ENCODE data around the gene RMC1. TPM values are rescaled to one million over a fixed set of nuclear protein-coding genes. Genes with fewer than 3 reads are reported as not detected.

The RMC1 gene
- total RNA-seq, 1 donor from 2014 or later: 28.3 TPM

- DNase-seq (ENCODE audit: low read depth) (no peak), FAIRE-seq (no peak)
- H3K27ac Mint-ChIP-seq (ENCODE audit: unreplicated experiment): peak overlapping the region; percentile 35
- no peak overlapping the region for H3K4me3 Mint-ChIP-seq (ENCODE audit: unreplicated experiment)
- no peaks in the 10 kb centered on the region for H3K9me3 ChIP-seq (ENCODE audit: insufficient read depth, low read depth, low read length)
- H3K27me3 Mint-ChIP-seq (ENCODE audit: low read depth, unreplicated experiment): no peaks in the 10 kb centered on the region
- peaks cover 75% of the 10 kb centered on the region for H3K36me3 ChIP-seq (ENCODE audit: insufficient read depth, low read length)
- H3K36me3 Mint-ChIP-seq (ENCODE audit: low read depth, unreplicated experiment): peaks cover 31% of the 10 kb centered on the region
- no peak overlapping the region for H2AFZ ChIP-seq (ENCODE audit: low read depth, low read length)
- no peak overlapping the region for H3K9ac ChIP-seq (ENCODE audit: low read length)
- no peak overlapping the region for H3K4me3 ChIP-seq (ENCODE audit: insufficient read depth, low read depth, low read length)
- H4K20me1 ChIP-seq (ENCODE audit: insufficient read depth, low read length): peaks cover 24% of the 10 kb centered on the region
- H3K27me3 ChIP-seq (ENCODE audit: insufficient read depth, low read length): no peaks in the 10 kb centered on the region
- no peaks in the 10 kb centered on the region for H3K79me2 ChIP-seq (ENCODE audit: insufficient read depth, low read length)
- H3K27ac ChIP-seq (ENCODE audit: low read depth, low read length): no peak overlapping the region
- peak overlapping the region; percentile 43 for H3K4me2 ChIP-seq (ENCODE audit: low read length)
- peaks cover 14% of the 10 kb centered on the region for H3K4me1 ChIP-seq (ENCODE audit: insufficient read depth, low read length)
- peaks cover 2% of the 10 kb centered on the region for H3K9me3 Mint-ChIP-seq (ENCODE audit: unreplicated experiment)
- TF ChIP-seq EZH2 (IDR thresholded peaks at IDR 0.05; ENCODE audit: insufficient read depth, low read length) (no peak), CTCF (IDR thresholded peaks at IDR 0.05; ENCODE audit: insufficient read depth, low read depth, low read length) (no peak)
- peaks cover 28% of the 10 kb centered on the region for H3K4me1 Mint-ChIP-seq (ENCODE audit: low read depth, unreplicated experiment)
Observed at GRCh38 chr18:23530195-23530594, 26.9 kb downstream of the RMC1 start.

GRCh38 chr18:23531912-23532311 lies 28.6 kb downstream of the RMC1 start:
- H3K27me3 Mint-ChIP-seq (ENCODE audit: low read depth, unreplicated experiment): no peaks in the 10 kb centered on the region
- H4K20me1 ChIP-seq (ENCODE audit: insufficient read depth, low read length): peaks cover 21% of the 10 kb centered on the region
- no peak overlapping the region for H3K27ac ChIP-seq (ENCODE audit: low read depth, low read length)
- no peaks in the 10 kb centered on the region for H3K27me3 ChIP-seq (ENCODE audit: insufficient read depth, low read length)
- H3K9me3 Mint-ChIP-seq (ENCODE audit: unreplicated experiment): peaks cover 2% of the 10 kb centered on the region
- DNase-seq (ENCODE audit: low read depth) (no peak), FAIRE-seq (no peak)
- H3K36me3 Mint-ChIP-seq (ENCODE audit: low read depth, unreplicated experiment): peaks cover 33% of the 10 kb centered on the region
- no peak overlapping the region for H3K27ac Mint-ChIP-seq (ENCODE audit: unreplicated experiment)
- H3K4me3 Mint-ChIP-seq (ENCODE audit: unreplicated experiment): no peak overlapping the region
- peaks cover 14% of the 10 kb centered on the region for H3K4me1 ChIP-seq (ENCODE audit: insufficient read depth, low read length)
- H3K9me3 ChIP-seq (ENCODE audit: insufficient read depth, low read depth, low read length): no peaks in the 10 kb centered on the region
- no peak overlapping the region for H2AFZ ChIP-seq (ENCODE audit: low read depth, low read length)
- H3K4me2 ChIP-seq (ENCODE audit: low read length): no peak overlapping the region
- H3K36me3 ChIP-seq (ENCODE audit: insufficient read depth, low read length): peaks cover 73% of the 10 kb centered on the region
- TF ChIP-seq EZH2 (IDR thresholded peaks at IDR 0.05; ENCODE audit: insufficient read depth, low read length) (no peak), CTCF (IDR thresholded peaks at IDR 0.05; ENCODE audit: insufficient read depth, low read depth, low read length) (no peak)
- peaks cover 18% of the 10 kb centered on the region for H3K4me1 Mint-ChIP-seq (ENCODE audit: low read depth, unreplicated experiment)
- H3K4me3 ChIP-seq (ENCODE audit: insufficient read depth, low read depth, low read length): no peak overlapping the region
- H3K79me2 ChIP-seq (ENCODE audit: insufficient read depth, low read length): no peaks in the 10 kb centered on the region
- H3K9ac ChIP-seq (ENCODE audit: low read length): no peak overlapping the region

GRCh38 chr18:23532848-23533247 lies 29.5 kb downstream of the RMC1 start:
- Histone ChIP-seq H3K27ac (ENCODE audit: low read depth, low read length) (no peak overlapping the region), H3K4me3 (ENCODE audit: insufficient read depth, low read depth, low read length) (no peak overlapping the region), H3K36me3 (ENCODE audit: insufficient read depth, low read length) (peaks cover 69% of the 10 kb centered on the region), H3K4me1 (ENCODE audit: insufficient read depth, low read length) (peaks cover 14% of the 10 kb centered on the region), H3K4me2 (ENCODE audit: low read length) (no peak overlapping the region), H3K27me3 (ENCODE audit: insufficient read depth, low read length) (no peaks in the 10 kb centered on the region), H2AFZ (ENCODE audit: low read depth, low read length) (no peak overlapping the region), H3K9ac (ENCODE audit: low read length) (no peak overlapping the region), H3K79me2 (ENCODE audit: insufficient read depth, low read length) (no peaks in the 10 kb centered on the region), H3K9me3 (ENCODE audit: insufficient read depth, low read depth, low read length) (no peaks in the 10 kb centered on the region), H4K20me1 (ENCODE audit: insufficient read depth, low read length) (peaks cover 21% of the 10 kb centered on the region)
- FAIRE-seq (no peak), DNase-seq (ENCODE audit: low read depth) (no peak)
- peaks cover 2% of the 10 kb centered on the region for H3K9me3 Mint-ChIP-seq (ENCODE audit: unreplicated experiment)
- peaks cover 35% of the 10 kb centered on the region for H3K36me3 Mint-ChIP-seq (ENCODE audit: low read depth, unreplicated experiment)
- no peaks in the 10 kb centered on the region for H3K27me3 Mint-ChIP-seq (ENCODE audit: low read depth, unreplicated experiment)
- H3K4me1 Mint-ChIP-seq (ENCODE audit: low read depth, unreplicated experiment): peaks cover 24% of the 10 kb centered on the region
- TF ChIP-seq CTCF (IDR thresholded peaks at IDR 0.05; ENCODE audit: insufficient read depth, low read depth, low read length) (no peak), EZH2 (IDR thresholded peaks at IDR 0.05; ENCODE audit: insufficient read depth, low read length) (no peak)
- H3K27ac Mint-ChIP-seq (ENCODE audit: unreplicated experiment): peak overlapping the region; percentile 45
- no peak overlapping the region for H3K4me3 Mint-ChIP-seq (ENCODE audit: unreplicated experiment)

Measured in astrocyte (in vitro differentiated cells and primary cell).